ENCODE measurements around the gene PFKFB3. TPM values are rescaled to one million over a fixed set of nuclear protein-coding genes. Genes with fewer than 3 reads are reported as not detected.

The PFKFB3 gene
- total RNA-seq, 1 donor = 19.2 TPM

- peaks cover 6% of the 10 kb centered on the region for H3K4me1 ChIP-seq (ENCODE audit: insufficient read depth, low read length)
- no peak for TF ChIP-seq CTCF (IDR thresholded peaks at IDR 0.05; ENCODE audit: extremely low read depth, low read depth, low read length)
- H3K4me2 ChIP-seq (ENCODE audit: insufficient read depth, low read length) = no peak overlapping the region
- H3K4me3 ChIP-seq (ENCODE audit: insufficient read depth, low read length) = no peak overlapping the region
- no peaks in the 10 kb centered on the region for H3K79me2 ChIP-seq (ENCODE audit: insufficient read depth, low read length)
- H4K20me1 ChIP-seq (ENCODE audit: insufficient read depth, low read length) = no peaks in the 10 kb centered on the region
- H2AFZ ChIP-seq (ENCODE audit: low read length) = no peak overlapping the region
- no peak overlapping the region for H3K27ac ChIP-seq (ENCODE audit: low read depth, low read length)
- H3K27me3 ChIP-seq (ENCODE audit: insufficient read depth, low read length) = no peaks in the 10 kb centered on the region
- DNase-seq (ENCODE audit: insufficient read length, low spot score, missing footprints) = no peak
- no peaks in the 10 kb centered on the region for H3K36me3 ChIP-seq (ENCODE audit: insufficient read depth, low read length)
- H3K9me3 ChIP-seq (ENCODE audit: low read depth, low read length) = no peaks in the 10 kb centered on the region
Measured at GRCh38 chr10:6299743-6300105, 97.0 kb downstream of the PFKFB3 start.

- Histone ChIP-seq H3K4me3 (ENCODE audit: insufficient read depth, low read length) (no peak overlapping the region), H3K4me1 (ENCODE audit: insufficient read depth, low read length) (peaks cover 6% of the 10 kb centered on the region), H3K27ac (ENCODE audit: low read depth, low read length) (no peak overlapping the region), H3K27me3 (ENCODE audit: insufficient read depth, low read length) (no peaks in the 10 kb centered on the region), H3K79me2 (ENCODE audit: insufficient read depth, low read length) (no peaks in the 10 kb centered on the region), H4K20me1 (ENCODE audit: insufficient read depth, low read length) (no peaks in the 10 kb centered on the region), H3K36me3 (ENCODE audit: insufficient read depth, low read length) (no peaks in the 10 kb centered on the region), H2AFZ (ENCODE audit: low read length) (no peak overlapping the region), H3K9me3 (ENCODE audit: low read depth, low read length) (no peaks in the 10 kb centered on the region), H3K4me2 (ENCODE audit: insufficient read depth, low read length) (no peak overlapping the region)
- DNase-seq (ENCODE audit: insufficient read length, low spot score, missing footprints) = no peak
- TF ChIP-seq CTCF (IDR thresholded peaks at IDR 0.05; ENCODE audit: extremely low read depth, low read depth, low read length) = no peak
Measured at GRCh38 chr10:6300106-6300783, 97.5 kb downstream of the PFKFB3 start.

GRCh38 chr10:6300784-6301460 lies 98.2 kb downstream of the PFKFB3 start:
- Histone ChIP-seq H3K9me3 (ENCODE audit: low read depth, low read length) (no peaks in the 10 kb centered on the region), H3K27ac (ENCODE audit: low read depth, low read length) (no peak overlapping the region), H3K4me2 (ENCODE audit: insufficient read depth, low read length) (no peak overlapping the region), H3K36me3 (ENCODE audit: insufficient read depth, low read length) (no peaks in the 10 kb centered on the region), H4K20me1 (ENCODE audit: insufficient read depth, low read length) (no peaks in the 10 kb centered on the region), H3K79me2 (ENCODE audit: insufficient read depth, low read length) (no peaks in the 10 kb centered on the region), H3K4me3 (ENCODE audit: insufficient read depth, low read length) (no peak overlapping the region), H2AFZ (ENCODE audit: low read length) (no peak overlapping the region), H3K27me3 (ENCODE audit: insufficient read depth, low read length) (no peaks in the 10 kb centered on the region), H3K4me1 (ENCODE audit: insufficient read depth, low read length) (peaks cover 6% of the 10 kb centered on the region)
- no peak for TF ChIP-seq CTCF (IDR thresholded peaks at IDR 0.05; ENCODE audit: extremely low read depth, low read depth, low read length)
- no peak for DNase-seq (ENCODE audit: insufficient read length, low spot score, missing footprints)

GRCh38 chr10:6301488-6302075 lies 98.8 kb downstream of the PFKFB3 start:
- Histone ChIP-seq H2AFZ (ENCODE audit: low read length) (no peak overlapping the region), H3K27me3 (ENCODE audit: insufficient read depth, low read length) (no peaks in the 10 kb centered on the region), H3K4me3 (ENCODE audit: insufficient read depth, low read length) (no peak overlapping the region), H3K27ac (ENCODE audit: low read depth, low read length) (no peak overlapping the region), H3K4me1 (ENCODE audit: insufficient read depth, low read length) (peaks cover 6% of the 10 kb centered on the region), H3K79me2 (ENCODE audit: insufficient read depth, low read length) (no peaks in the 10 kb centered on the region), H3K36me3 (ENCODE audit: insufficient read depth, low read length) (no peaks in the 10 kb centered on the region), H3K4me2 (ENCODE audit: insufficient read depth, low read length) (no peak overlapping the region), H3K9me3 (ENCODE audit: low read depth, low read length) (no peaks in the 10 kb centered on the region), H4K20me1 (ENCODE audit: insufficient read depth, low read length) (no peaks in the 10 kb centered on the region)
- no peak for DNase-seq (ENCODE audit: insufficient read length, low spot score, missing footprints)
- TF ChIP-seq CTCF (IDR thresholded peaks at IDR 0.05; ENCODE audit: extremely low read depth, low read depth, low read length) = no peak

All from osteoblast (primary cell).